ENCODE measurements around the gene ADAMTSL3.

- TF ChIP-seq, protein P1, sequence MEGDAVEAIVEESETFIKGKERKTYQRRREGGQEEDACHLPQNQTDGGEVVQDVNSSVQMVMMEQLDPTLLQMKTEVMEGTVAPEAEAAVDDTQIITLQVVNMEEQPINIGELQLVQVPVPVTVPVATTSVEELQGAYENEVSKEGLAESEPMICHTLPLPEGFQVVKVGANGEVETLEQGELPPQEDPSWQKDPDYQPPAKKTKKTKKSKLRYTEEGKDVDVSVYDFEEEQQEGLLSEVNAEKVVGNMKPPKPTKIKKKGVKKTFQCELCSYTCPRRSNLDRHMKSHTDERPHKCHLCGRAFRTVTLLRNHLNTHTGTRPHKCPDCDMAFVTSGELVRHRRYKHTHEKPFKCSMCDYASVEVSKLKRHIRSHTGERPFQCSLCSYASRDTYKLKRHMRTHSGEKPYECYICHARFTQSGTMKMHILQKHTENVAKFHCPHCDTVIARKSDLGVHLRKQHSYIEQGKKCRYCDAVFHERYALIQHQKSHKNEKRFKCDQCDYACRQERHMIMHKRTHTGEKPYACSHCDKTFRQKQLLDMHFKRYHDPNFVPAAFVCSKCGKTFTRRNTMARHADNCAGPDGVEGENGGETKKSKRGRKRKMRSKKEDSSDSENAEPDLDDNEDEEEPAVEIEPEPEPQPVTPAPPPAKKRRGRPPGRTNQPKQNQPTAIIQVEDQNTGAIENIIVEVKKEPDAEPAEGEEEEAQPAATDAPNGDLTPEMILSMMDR (IDR thresholded peaks at IDR 0.05; ENCODE audit: poor library complexity, severe bottlenecking): no peak
- TF ChIP-seq POLR2AphosphoS5 (IDR thresholded peaks at IDR 0.05) (no peak), RAD21 (conservative IDR thresholded peaks at IDR 0.05) (no peak), EP300 (conservative IDR thresholded peaks at IDR 0.05; ENCODE audit: poor library complexity, severe bottlenecking) (no peak)
Measured at GRCh38 chr15:83711236-83711635, 57.3 kb downstream of the ADAMTSL3 start.

All from neural cell (in vitro differentiated cells).